Small intestine (tissue), 7 donors: Measurements from ENCODE around the gene RGS3. TPM values are rescaled to one million over a fixed set of nuclear protein-coding genes. Genes with fewer than 3 reads are reported as not detected.

ENCODE experiments used
- DNase-seq, 2 donors: peaks; one replicate each; pipeline versions ENCODE4 v3.0.0 to v3.0.0-alpha.2; 2013
- FAIRE-seq: peaks from 2 replicates; lab custom pipeline; 2012; peaks lifted over from hg19 to GRCh38; lab: Jason Lieb, UNC
- H3K27ac ChIP-seq, 3 donors: one replicate each; pipeline ENCODE4 v1.5.1; 2013; ENCODE audit warnings: low read length in 2 of 3, mild to moderate bottlenecking in 2 of 3, control low read depth in 1 of 3, inconsistent platforms in 1 of 3, low read depth in 1 of 3, moderate library complexity in 1 of 3
- H3K27me3 ChIP-seq, 3 donors: one replicate each; pipeline ENCODE4 v1.6.1; 2013; ENCODE audit warnings: low read length in 3 of 3, inconsistent platforms in 1 of 3; ENCODE audit not compliant: control insufficient read depth in 3 of 3, insufficient read depth in 3 of 3
- H3K36me3 ChIP-seq, 3 donors: one replicate each; pipeline ENCODE4 v1.6.1; 2013; ENCODE audit warnings: low read length in 3 of 3, inconsistent platforms in 1 of 3, low read depth in 1 of 3, mild to moderate bottlenecking in 1 of 3, moderate library complexity in 1 of 3; ENCODE audit not compliant: control insufficient read depth in 3 of 3, insufficient read depth in 2 of 3
- H3K4me1 ChIP-seq, 3 donors: one replicate each; pipeline ENCODE4 v1.6.1; 2013; ENCODE audit warnings: low read length in 2 of 3, inconsistent platforms in 1 of 3, low read depth in 1 of 3, mild to moderate bottlenecking in 1 of 3, moderate library complexity in 1 of 3; ENCODE audit not compliant: control insufficient read depth in 3 of 3, insufficient read depth in 2 of 3
- H3K4me3 ChIP-seq, 3 donors: one replicate each; pipeline ENCODE4 v1.5.1; 2013; ENCODE audit warnings: low read length in 3 of 3, control low read depth in 1 of 3, inconsistent platforms in 1 of 3, low read depth in 1 of 3, mild to moderate bottlenecking in 1 of 3, moderate library complexity in 1 of 3
- H3K9me3 ChIP-seq, 2 donors: one replicate each; pipeline ENCODE4 v1.6.1; 2013; ENCODE audit warnings: low read depth in 1 of 2, low read length in 1 of 2; ENCODE audit not compliant: control insufficient read depth in 2 of 2, insufficient read depth in 1 of 2
- WGBS, 3 donors: extraction: QIAGEN DNeasy Blood & Tissue Kit; methylation state at CpG; one replicate each; pipeline ENCODE4 v1.1.7; 2013; 5-methylcytosine and 5-hydroxymethylcytosine counted together
- polyA plus RNA-seq, 4 donors: library from polyadenylated mRNA; stranded (reverse) in 3 of 4; unstranded in 1 of 4; fragments of 200-250 nt in 3 of 4; fragments of 120-200 nt in 1 of 4; gene quantifications; one replicate each; pipeline versions ENCODE4 v1.2.1 to v1.2.3, GENCODE V29; 2013
- donor health status: healthy with polysubstance abuse.
- donor health status: control.
- donor health status: control.
- donor health status: Bipolar disorder and iron deficiency.
- donor health status: healthy.

RGS3 gene
- polyA plus RNA-seq, 4 donors: 23.0 to 37.0 (median 26.4) TPM

- WGBS, 3 donors: 82 to 97% (median 93%) methylated on average over 5 of the region's 5 CpGs
- H3K9me3 ChIP-seq: no peaks in the 10 kb centered on the region
- DNase-seq (no peak), FAIRE-seq (no peak)
- peaks cover 0 to 31% (median 0%) of the 10 kb centered on the region in 3 donors for H3K36me3 ChIP-seq
- H3K27ac ChIP-seq: peak overlapping the region in 2 of 3 donors; percentile 18 to 21
- peaks cover 3 to 32% (median 5%) of the 10 kb centered on the region in 3 donors for H3K4me1 ChIP-seq
- no peaks in the 10 kb centered on the region for H3K27me3 ChIP-seq
- no peak overlapping the region for H3K4me3 ChIP-seq
These were observed 104.5 kb downstream of the RGS3 start for GRCh38 chr9:113568081-113568435.

- Histone ChIP-seq H3K27me3 (no peaks in the 10 kb centered on the region), H3K36me3 (peaks cover 0 to 26% (median 0%) of the 10 kb centered on the region in 3 donors), H3K4me1 (peaks cover 3 to 32% (median 5%) of the 10 kb centered on the region in 3 donors), H3K9me3 (no peaks in the 10 kb centered on the region), H3K4me3 (no peak overlapping the region), H3K27ac (peak overlapping the region; percentile 8 to 32 (median 21))
- FAIRE-seq: no peak
- peak in 1 of 2 donors; percentile 38 for DNase-seq
- 63 to 83% (median 81%) methylated on average over 11 of the region's 11 CpGs for WGBS, 3 donors
These were observed 105.2 kb downstream of the RGS3 start for GRCh38 chr9:113568571-113569321.

GRCh38 chr9:113569472-113570060 is 106.0 kb downstream of the RGS3 start:
- Histone ChIP-seq H3K4me3 (no peak overlapping the region), H3K4me1 (peaks cover 2 to 24% (median 3%) of the 10 kb centered on the region in 3 donors)
- no peak for FAIRE-seq

GRCh38 chr9:113570106-113570505 is 106.6 kb downstream of the RGS3 start:
- WGBS, 3 donors: 89 to 91% (median 90%) methylated on average over 9 of the region's 9 CpGs

More at GRCh38 chr9:113569472-113570060, 106.0 kb downstream of the RGS3 start:
- H3K27me3 ChIP-seq: no peaks in the 10 kb centered on the region
- 84 to 95% (median 88%) methylated on average over 2 of the region's 2 CpGs for WGBS, 3 donors
- H3K36me3 ChIP-seq: peaks cover 0 to 31% (median 0%) of the 10 kb centered on the region in 3 donors
- no peak for DNase-seq
- no peaks in the 10 kb centered on the region for H3K9me3 ChIP-seq
- H3K27ac ChIP-seq: peak overlapping the region in 2 of 3 donors; percentile 14 to 32

GRCh38 chr9:113570749-113571711 is 107.5 kb downstream of the RGS3 start:
- FAIRE-seq (no peak), DNase-seq (no peak)
- peaks cover 2 to 18% (median 3%) of the 10 kb centered on the region in 3 donors for H3K4me1 ChIP-seq
- 77 to 84% (median 81%) methylated on average over 12 of the region's 12 CpGs for WGBS, 3 donors
- H3K27ac ChIP-seq: no peak overlapping the region
- no peak overlapping the region for H3K4me3 ChIP-seq
- no peaks in the 10 kb centered on the region for H3K27me3 ChIP-seq
- H3K36me3 ChIP-seq: peaks cover 0 to 36% (median 0%) of the 10 kb centered on the region in 3 donors
- H3K9me3 ChIP-seq: no peaks in the 10 kb centered on the region

More at GRCh38 chr9:113570106-113570505, 106.6 kb downstream of the RGS3 start:
- H3K36me3 ChIP-seq: peaks cover 0 to 34% (median 0%) of the 10 kb centered on the region in 3 donors
- FAIRE-seq (no peak), DNase-seq (no peak)
- no peaks in the 10 kb centered on the region for H3K27me3 ChIP-seq
- H3K4me3 ChIP-seq: no peak overlapping the region
- H3K27ac ChIP-seq: no peak overlapping the region
- no peaks in the 10 kb centered on the region for H3K9me3 ChIP-seq
- H3K4me1 ChIP-seq: peaks cover 2 to 20% (median 3%) of the 10 kb centered on the region in 3 donors

GRCh38 chr9:113572076-113572861 is 108.7 kb downstream of the RGS3 start:
- no peak overlapping the region for H3K4me3 ChIP-seq
- peaks cover 0 to 29% (median 0%) of the 10 kb centered on the region in 3 donors for H3K36me3 ChIP-seq
- FAIRE-seq (no peak), DNase-seq (no peak)
- H3K9me3 ChIP-seq: no peaks in the 10 kb centered on the region
- WGBS, 3 donors: 73 to 81% (median 76%) methylated on average over 8 of the region's 8 CpGs
- peaks cover 2 to 12% (median 3%) of the 10 kb centered on the region in 3 donors for H3K4me1 ChIP-seq
- H3K27me3 ChIP-seq: no peaks in the 10 kb centered on the region
- no peak overlapping the region for H3K27ac ChIP-seq

GRCh38 chr9:113573046-113573958 is 109.8 kb downstream of the RGS3 start:
- H3K4me3 ChIP-seq: no peak overlapping the region
- H3K27ac ChIP-seq: no peak overlapping the region
- peaks cover 0 to 24% (median 0%) of the 10 kb centered on the region in 3 donors for H3K36me3 ChIP-seq
- WGBS, 3 donors: 89 to 95% (median 94%) methylated on average over 11 of the region's 11 CpGs
- peaks cover 2 to 12% (median 6%) of the 10 kb centered on the region in 3 donors for H3K4me1 ChIP-seq
- H3K9me3 ChIP-seq: no peaks in the 10 kb centered on the region
- FAIRE-seq (no peak), DNase-seq (no peak)
- H3K27me3 ChIP-seq: no peaks in the 10 kb centered on the region
